Measurements from ENCODE around the gene CCT8L2. TPM values are rescaled to one million over a fixed set of nuclear protein-coding genes. Genes with fewer than 3 reads are reported as not detected.
"Not testable (repeated sequence)": the region's sequence is repeated elsewhere in the genome, so short reads cannot be mapped to it uniquely, and the experiment has no call there.

The CCT8L2 gene
- polyA plus RNA-seq, 3 donors, result not detected

- no peak for DNase-seq
Observed at GRCh38 chr22:16559056-16559955, 33.3 kb downstream of the CCT8L2 start.

- not testable (repeated sequence) for DNase-seq
Observed at GRCh38 chr22:16558376-16558945, 34.1 kb downstream of the CCT8L2 start.

GRCh38 chr22:16557511-16557910 lies 35.1 kb downstream of the CCT8L2 start:
- DNase-seq, result not testable (repeated sequence)

GRCh38 chr22:16555077-16555994 lies 37.3 kb downstream of the CCT8L2 start:
- DNase-seq, result not testable (repeated sequence)

- DNase-seq, result not testable (repeated sequence)
Observed at GRCh38 chr22:16543310-16543709, 49.3 kb downstream of the CCT8L2 start.

Other genes starting within 250 kb of the CCT8L2 start
- not detected for gene XKR3, start 232.6 kb upstream of the CCT8L2 start, polyA plus RNA-seq (ENCODE audit: insufficient read length in 3 of 3)